ENCODE results near the gene IGHMBP2. TPM values are rescaled to one million over a fixed set of nuclear protein-coding genes. Genes with fewer than 3 reads are reported as not detected.

IGHMBP2 gene
- total RNA-seq, 2 experiments from 2014 or later = 17.5 to 37.9 TPM

DNA sequence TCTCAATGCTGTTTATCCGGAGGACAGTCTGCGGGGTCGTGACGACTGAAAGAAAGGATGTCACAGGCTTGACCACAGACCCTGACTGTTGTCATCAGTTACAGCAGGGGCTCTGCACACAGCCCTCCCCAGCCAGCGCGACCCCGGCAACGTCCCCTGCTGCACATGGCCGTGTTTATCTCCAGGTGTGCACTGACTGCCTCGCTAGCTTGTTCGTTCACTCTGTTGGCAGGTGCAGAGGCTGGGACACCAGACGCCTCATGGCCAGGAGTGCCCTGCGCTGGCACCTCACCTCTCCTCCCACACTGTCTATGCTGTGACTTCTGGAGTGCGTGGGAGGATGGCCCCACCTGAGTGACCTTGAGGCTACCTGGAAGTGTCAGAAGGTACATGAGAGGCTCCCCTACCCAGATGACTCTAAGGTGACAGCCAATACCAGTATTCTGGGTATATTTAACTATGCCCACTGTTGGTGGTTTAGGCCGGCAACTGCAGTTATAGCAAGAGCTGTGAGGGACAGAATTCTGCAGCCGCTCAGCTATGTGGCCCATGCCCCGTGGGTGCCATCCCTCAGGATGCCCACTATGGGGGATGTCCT is 12.2 kb upstream of the IGHMBP2 start:
- BruUV-seq (replicated peaks) = no TSS peak
- no peak for DNase-seq (ENCODE audit: low spot score)
- CTCF ChIA-PET (ENCODE audit: unreplicated experiment) = no interaction called here
- H3K4me2 ChIP-seq (ENCODE audit: low read length) = no peak overlapping the region
- no peak overlapping the region for H2AFZ ChIP-seq (ENCODE audit: low read length)
- intact Hi-C loops (cut with micrococcal nuclease; ENCODE audit: unreplicated experiment) = no loop called here
- H3K9me3 ChIP-seq (ENCODE audit: low read length) = no peaks in the 10 kb centered on the region
- POLR2A ChIA-PET = no interaction called here
- no peaks in the 10 kb centered on the region for H4K20me1 ChIP-seq (ENCODE audit: insufficient read depth, low read length)
- TF ChIP-seq, protein P1, sequence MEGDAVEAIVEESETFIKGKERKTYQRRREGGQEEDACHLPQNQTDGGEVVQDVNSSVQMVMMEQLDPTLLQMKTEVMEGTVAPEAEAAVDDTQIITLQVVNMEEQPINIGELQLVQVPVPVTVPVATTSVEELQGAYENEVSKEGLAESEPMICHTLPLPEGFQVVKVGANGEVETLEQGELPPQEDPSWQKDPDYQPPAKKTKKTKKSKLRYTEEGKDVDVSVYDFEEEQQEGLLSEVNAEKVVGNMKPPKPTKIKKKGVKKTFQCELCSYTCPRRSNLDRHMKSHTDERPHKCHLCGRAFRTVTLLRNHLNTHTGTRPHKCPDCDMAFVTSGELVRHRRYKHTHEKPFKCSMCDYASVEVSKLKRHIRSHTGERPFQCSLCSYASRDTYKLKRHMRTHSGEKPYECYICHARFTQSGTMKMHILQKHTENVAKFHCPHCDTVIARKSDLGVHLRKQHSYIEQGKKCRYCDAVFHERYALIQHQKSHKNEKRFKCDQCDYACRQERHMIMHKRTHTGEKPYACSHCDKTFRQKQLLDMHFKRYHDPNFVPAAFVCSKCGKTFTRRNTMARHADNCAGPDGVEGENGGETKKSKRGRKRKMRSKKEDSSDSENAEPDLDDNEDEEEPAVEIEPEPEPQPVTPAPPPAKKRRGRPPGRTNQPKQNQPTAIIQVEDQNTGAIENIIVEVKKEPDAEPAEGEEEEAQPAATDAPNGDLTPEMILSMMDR (conservative IDR thresholded peaks at IDR 0.05; ENCODE audit: low read length) = no peak
- no peak for TF ChIP-seq EZH2phosphoT487 (IDR thresholded peaks at IDR 0.05; ENCODE audit: borderline replicate concordance, low read depth, low read length)
- no peaks in the 10 kb centered on the region for H3K4me1 ChIP-seq (ENCODE audit: insufficient read depth, low read length, poor library complexity, severe bottlenecking)
- H3K9me2 ChIP-seq (ENCODE audit: insufficient read depth, low read length) = no peaks in the 10 kb centered on the region
- no peaks in the 10 kb centered on the region for H3K79me2 ChIP-seq (ENCODE audit: insufficient read depth, low read depth, low read length)
- H3K27ac ChIP-seq (ENCODE audit: low read depth, low read length, poor library complexity, severe bottlenecking) = no peak overlapping the region
- peaks cover 67% of the 10 kb centered on the region for H3K36me3 ChIP-seq (ENCODE audit: insufficient read depth, low read length)
- no peak overlapping the region for H3K4me3 ChIP-seq (ENCODE audit: low read depth, low read length, poor library complexity, severe bottlenecking)

DNA sequence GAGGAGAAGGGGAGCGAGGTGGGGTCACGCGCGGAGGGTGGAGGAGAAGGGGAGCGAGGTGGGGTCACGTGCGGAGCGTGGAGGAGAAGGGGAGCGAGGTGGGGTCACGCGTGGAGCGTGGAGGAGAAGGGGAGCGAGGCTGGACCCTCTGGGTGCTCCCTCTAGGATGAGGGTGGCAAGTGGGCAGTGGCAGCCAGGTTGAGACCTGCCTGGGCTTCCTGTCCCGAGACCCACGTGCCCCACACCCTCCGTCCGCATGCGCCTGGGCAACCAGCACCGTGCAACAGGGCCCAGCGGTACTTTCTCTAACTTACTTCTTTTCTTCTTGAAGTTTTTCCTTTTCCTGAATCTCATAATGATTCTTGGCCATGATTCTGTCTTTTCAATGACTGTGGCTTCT is 11.1 kb upstream of the IGHMBP2 start:
- Histone ChIP-seq H3K36me3 (ENCODE audit: insufficient read depth, low read length) (peaks cover 78% of the 10 kb centered on the region), H3K79me2 (ENCODE audit: insufficient read depth, low read depth, low read length) (no peaks in the 10 kb centered on the region), H2AFZ (ENCODE audit: low read length) (no peak overlapping the region), H3K4me2 (ENCODE audit: low read length) (no peak overlapping the region), H3K27ac (ENCODE audit: low read depth, low read length, poor library complexity, severe bottlenecking) (no peak overlapping the region), H3K9me2 (ENCODE audit: insufficient read depth, low read length) (no peaks in the 10 kb centered on the region), H3K9me3 (ENCODE audit: low read length) (no peaks in the 10 kb centered on the region), H3K4me3 (ENCODE audit: low read depth, low read length, poor library complexity, severe bottlenecking) (no peak overlapping the region), H4K20me1 (ENCODE audit: insufficient read depth, low read length) (no peaks in the 10 kb centered on the region), H3K4me1 (ENCODE audit: insufficient read depth, low read length, poor library complexity, severe bottlenecking) (no peaks in the 10 kb centered on the region)
- POLR2A ChIA-PET = no interaction called here
- intact Hi-C loops (cut with micrococcal nuclease; ENCODE audit: unreplicated experiment) = no loop called here
- BruUV-seq (replicated peaks) = no TSS peak
- CTCF ChIA-PET (ENCODE audit: unreplicated experiment) = no interaction called here
- DNase-seq (ENCODE audit: low spot score) = no peak
- TF ChIP-seq, protein P1 (conservative IDR thresholded peaks at IDR 0.05; ENCODE audit: low read length) = no peak
- no peak for TF ChIP-seq EZH2phosphoT487 (IDR thresholded peaks at IDR 0.05; ENCODE audit: borderline replicate concordance, low read depth, low read length)

DNA sequence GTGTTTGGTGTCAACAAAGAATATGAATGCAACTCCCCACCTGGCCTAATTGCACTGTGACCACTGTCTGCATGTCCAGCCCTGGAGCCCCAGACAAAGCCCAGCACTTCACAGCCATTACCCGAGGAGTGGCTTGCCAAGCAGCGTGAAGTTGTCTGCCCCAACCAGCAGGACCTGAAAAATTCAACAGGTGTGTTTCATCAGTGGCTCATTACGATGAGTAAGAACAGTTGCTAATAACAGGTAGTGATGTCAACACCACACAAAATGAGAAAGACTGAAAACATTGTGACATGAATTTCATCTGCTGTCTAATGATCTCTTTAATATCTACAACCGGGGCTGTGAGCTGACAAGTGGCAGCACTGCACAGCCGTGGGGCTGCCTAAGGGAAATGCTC is 10.4 kb upstream of the IGHMBP2 start:
- no peaks in the 10 kb centered on the region for H3K9me3 ChIP-seq (ENCODE audit: low read length)
- no TSS peak for BruUV-seq (replicated peaks)
- H3K4me2 ChIP-seq (ENCODE audit: low read length) = no peak overlapping the region
- DNase-seq (ENCODE audit: low spot score) = no peak
- H3K79me2 ChIP-seq (ENCODE audit: insufficient read depth, low read depth, low read length) = no peaks in the 10 kb centered on the region
- H2AFZ ChIP-seq (ENCODE audit: low read length) = no peak overlapping the region
- H3K36me3 ChIP-seq (ENCODE audit: insufficient read depth, low read length) = peaks cover 85% of the 10 kb centered on the region
- ChIA-PET POLR2A (no interaction called here), CTCF (ENCODE audit: unreplicated experiment) (no interaction called here)
- H3K4me3 ChIP-seq (ENCODE audit: low read depth, low read length, poor library complexity, severe bottlenecking) = no peak overlapping the region
- intact Hi-C loops (cut with micrococcal nuclease; ENCODE audit: unreplicated experiment) = no loop called here
- H4K20me1 ChIP-seq (ENCODE audit: insufficient read depth, low read length) = no peaks in the 10 kb centered on the region
- H3K4me1 ChIP-seq (ENCODE audit: insufficient read depth, low read length, poor library complexity, severe bottlenecking) = no peaks in the 10 kb centered on the region
- no peaks in the 10 kb centered on the region for H3K9me2 ChIP-seq (ENCODE audit: insufficient read depth, low read length)
- TF ChIP-seq EZH2phosphoT487 (IDR thresholded peaks at IDR 0.05; ENCODE audit: borderline replicate concordance, low read depth, low read length) = no peak
- TF ChIP-seq, protein P1 (conservative IDR thresholded peaks at IDR 0.05; ENCODE audit: low read length) = no peak
- H3K27ac ChIP-seq (ENCODE audit: low read depth, low read length, poor library complexity, severe bottlenecking) = no peak overlapping the region
